Measurements from ENCODE around the gene MPZL1.
"Not testable (repeated sequence)": the region's sequence is repeated elsewhere in the genome, so short reads cannot be mapped to it uniquely, and the experiment has no call there.

Gene MPZL1

GRCh38 chr1:167819849-167820683 is 98.3 kb downstream of the MPZL1 start:
- DNase-seq = peak; percentile 22

GRCh38 chr1:167820684-167821355 is 99.0 kb downstream of the MPZL1 start:
- DNase-seq = no peak

GRCh38 chr1:167821356-167821685 is 99.5 kb downstream of the MPZL1 start:
- no peak for DNase-seq

- DNase-seq = no peak
Measured at GRCh38 chr1:167821969-167822685, 100.3 kb downstream of the MPZL1 start.

- no peak for DNase-seq
Measured at GRCh38 chr1:167824163-167824794, 102.5 kb downstream of the MPZL1 start.

GRCh38 chr1:167825419-167826079 is 103.8 kb downstream of the MPZL1 start:
- DNase-seq = no peak

- DNase-seq = no peak
Measured at GRCh38 chr1:167826127-167826526, 104.3 kb downstream of the MPZL1 start.

GRCh38 chr1:167829868-167830267 is 108.1 kb downstream of the MPZL1 start:
- no peak for DNase-seq

GRCh38 chr1:167830668-167831067 is 108.9 kb downstream of the MPZL1 start:
- not testable (repeated sequence) for DNase-seq

GRCh38 chr1:167832693-167833092 is 110.9 kb downstream of the MPZL1 start:
- DNase-seq = no peak

- DNase-seq = no peak
Measured at GRCh38 chr1:167833904-167834303, 112.1 kb downstream of the MPZL1 start.

GRCh38 chr1:167836197-167836596 is 114.4 kb downstream of the MPZL1 start:
- DNase-seq = no peak

GRCh38 chr1:167837326-167837725 is 115.5 kb downstream of the MPZL1 start:
- DNase-seq = no peak

GRCh38 chr1:167839009-167839408 is 117.2 kb downstream of the MPZL1 start:
- DNase-seq = no peak
